GM12864 (cell line): ENCODE measurements around the gene OSBPL5.

Experiments
- DNase-seq: peaks from one replicate; pipeline ENCODE4 v3.0.0-alpha.2; 2011; ENCODE audit warnings: low read depth
- H3K4me3 ChIP-seq: 2 replicates; pipeline ENCODE4 v1.5.1; 2011; ENCODE audit warnings: mild to moderate bottlenecking, low read depth, low read length, control low read depth
- TF ChIP-seq, protein P1 (sequence below): IDR thresholded peaks from 2 replicates; pipeline ENCODE4 v1.5.1; 2011; ENCODE audit warnings: low read depth, mild to moderate bottlenecking, moderate library complexity, low read length, control low read depth, inconsistent platforms; ENCODE audit errors: missing control alignments

OSBPL5 gene

GRCh38 chr11:3165916-3166267 is 782 bp upstream of the OSBPL5 start:
- DNase-seq = no peak
- no peak overlapping the region for H3K4me3 ChIP-seq
- TF ChIP-seq, protein P1, sequence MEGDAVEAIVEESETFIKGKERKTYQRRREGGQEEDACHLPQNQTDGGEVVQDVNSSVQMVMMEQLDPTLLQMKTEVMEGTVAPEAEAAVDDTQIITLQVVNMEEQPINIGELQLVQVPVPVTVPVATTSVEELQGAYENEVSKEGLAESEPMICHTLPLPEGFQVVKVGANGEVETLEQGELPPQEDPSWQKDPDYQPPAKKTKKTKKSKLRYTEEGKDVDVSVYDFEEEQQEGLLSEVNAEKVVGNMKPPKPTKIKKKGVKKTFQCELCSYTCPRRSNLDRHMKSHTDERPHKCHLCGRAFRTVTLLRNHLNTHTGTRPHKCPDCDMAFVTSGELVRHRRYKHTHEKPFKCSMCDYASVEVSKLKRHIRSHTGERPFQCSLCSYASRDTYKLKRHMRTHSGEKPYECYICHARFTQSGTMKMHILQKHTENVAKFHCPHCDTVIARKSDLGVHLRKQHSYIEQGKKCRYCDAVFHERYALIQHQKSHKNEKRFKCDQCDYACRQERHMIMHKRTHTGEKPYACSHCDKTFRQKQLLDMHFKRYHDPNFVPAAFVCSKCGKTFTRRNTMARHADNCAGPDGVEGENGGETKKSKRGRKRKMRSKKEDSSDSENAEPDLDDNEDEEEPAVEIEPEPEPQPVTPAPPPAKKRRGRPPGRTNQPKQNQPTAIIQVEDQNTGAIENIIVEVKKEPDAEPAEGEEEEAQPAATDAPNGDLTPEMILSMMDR = no peak

DNA sequence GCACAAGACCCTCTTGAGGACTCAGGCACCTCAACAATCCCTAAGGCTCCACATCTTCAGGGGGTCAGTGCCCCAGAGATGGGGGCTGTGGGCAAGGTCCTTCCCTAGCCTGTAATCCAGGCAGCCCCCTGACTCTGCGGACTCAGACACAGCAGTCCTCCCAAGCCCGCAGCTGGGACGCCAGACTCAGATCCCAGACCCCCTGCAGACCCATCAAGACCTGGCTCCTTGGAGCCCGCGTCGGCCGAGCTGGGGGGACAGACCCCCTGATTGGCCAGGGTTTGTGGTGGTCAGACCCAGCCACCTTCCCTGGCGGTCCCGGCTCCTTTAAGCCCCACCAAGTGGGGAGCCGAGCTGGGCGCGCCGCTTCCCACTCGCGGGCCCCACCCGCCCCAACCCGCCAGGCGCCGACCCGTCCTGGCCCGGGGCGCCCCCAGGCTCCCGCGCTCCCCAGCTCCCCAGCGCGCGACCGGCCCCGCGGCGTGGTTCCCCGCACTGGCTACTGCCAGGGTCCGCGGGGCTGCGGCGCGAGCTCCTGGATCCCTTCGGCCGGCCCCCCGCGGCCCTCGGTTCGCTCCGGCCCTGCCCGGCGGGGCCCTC is 458 bp downstream of the OSBPL5 start:
- no peak overlapping the region for H3K4me3 ChIP-seq
- no peak for DNase-seq
- TF ChIP-seq, protein P1 = no peak

DNA sequence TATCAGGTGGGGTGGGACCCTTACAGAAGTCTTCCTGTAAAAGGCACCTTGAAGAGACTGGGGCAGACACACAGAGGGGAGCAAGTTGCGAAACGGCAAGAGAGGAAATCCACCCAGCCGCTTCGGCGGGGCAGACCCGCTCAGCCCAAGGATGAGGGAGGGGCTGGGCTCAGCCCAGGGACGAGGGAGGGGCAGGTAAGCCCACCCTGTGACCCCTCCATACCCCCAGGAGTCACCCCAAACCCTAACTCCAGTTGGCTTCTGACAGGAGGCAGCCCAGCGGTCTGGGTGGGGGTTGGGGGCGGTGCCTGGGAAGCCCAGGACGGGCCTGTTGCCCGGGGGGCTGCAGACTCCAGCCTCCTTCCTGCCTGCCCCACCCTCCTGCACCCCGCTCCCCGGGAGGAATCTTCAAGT is 965 bp downstream of the OSBPL5 start:
- H3K4me3 ChIP-seq = no peak overlapping the region
- no peak for DNase-seq
- TF ChIP-seq, protein P1 = no peak

DNA sequence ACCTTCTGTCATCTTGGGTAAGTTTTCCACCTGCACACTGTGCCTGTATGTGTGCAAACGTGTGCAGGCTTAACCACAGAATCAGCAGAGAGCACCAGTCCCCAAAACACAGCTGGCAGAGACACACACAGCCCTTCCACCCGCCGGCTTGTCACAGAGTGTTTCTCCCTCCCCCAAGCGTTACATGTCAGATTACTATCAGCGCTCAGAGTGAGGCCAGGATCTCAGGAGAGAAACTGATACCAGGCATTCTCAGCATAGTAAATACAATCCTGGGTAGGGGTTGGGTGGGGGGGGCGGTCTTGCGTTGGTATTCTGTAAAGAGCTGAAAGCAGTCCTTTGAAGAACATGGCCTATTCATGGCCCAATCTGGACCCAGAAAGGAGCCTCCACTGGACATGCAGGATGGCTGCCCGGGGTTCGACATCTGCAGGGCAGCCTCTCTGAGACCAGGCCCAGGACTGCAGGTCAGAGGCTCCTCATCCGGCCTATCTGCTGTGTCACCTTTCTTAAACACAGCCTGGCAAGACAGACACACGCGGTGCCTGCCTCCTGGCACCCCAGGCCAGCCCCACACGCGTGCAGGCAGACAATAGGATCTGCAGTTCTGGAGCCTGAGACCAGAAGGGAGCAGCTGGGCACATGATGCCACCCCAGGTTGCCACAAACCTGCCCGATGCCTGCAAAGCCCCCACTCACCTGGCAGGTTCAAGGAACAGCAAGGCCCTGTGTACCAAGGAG is 1.7 kb downstream of the OSBPL5 start:
- DNase-seq = no peak
- TF ChIP-seq, protein P1 = no peak
- no peak overlapping the region for H3K4me3 ChIP-seq

- TF ChIP-seq, protein P1 = no peak
- no peak overlapping the region for H3K4me3 ChIP-seq
These were observed 2.5 kb downstream of the OSBPL5 start for GRCh38 chr11:3162410-3163240.

DNA sequence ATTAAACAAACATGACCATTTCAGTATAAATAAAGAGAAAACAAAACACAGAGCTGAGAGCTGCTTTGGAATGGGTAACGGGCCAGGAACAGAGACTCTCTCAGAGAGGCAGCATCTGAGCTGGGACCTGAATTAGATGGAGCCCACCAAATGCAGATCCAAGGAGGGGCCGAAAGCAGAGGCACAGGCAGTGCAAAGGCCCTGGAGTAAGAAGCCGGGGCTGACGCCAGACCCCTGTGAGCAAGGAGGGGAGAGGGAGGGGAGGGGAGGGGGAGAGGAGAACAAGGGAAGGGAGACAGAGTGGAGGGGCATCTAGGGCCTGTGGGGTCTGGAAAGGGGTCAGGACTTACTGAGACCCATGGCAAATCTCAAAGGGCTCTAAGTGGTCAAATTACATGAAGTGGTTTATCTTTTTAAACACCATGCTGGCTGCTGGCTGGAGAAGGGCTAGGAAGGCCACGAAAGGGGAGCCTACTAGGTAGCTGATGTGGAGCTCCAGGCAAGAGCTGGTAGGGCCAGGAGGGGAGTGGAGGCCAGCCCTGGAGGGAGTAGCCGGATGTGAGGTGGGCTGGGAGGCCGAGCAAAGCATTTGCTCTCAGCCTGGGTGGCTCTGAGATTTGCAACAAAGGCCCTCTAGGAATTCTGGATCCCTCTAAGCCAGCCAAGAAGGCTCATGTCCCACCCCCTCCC is 3.2 kb downstream of the OSBPL5 start:
- no peak overlapping the region for H3K4me3 ChIP-seq
- TF ChIP-seq, protein P1 = no peak
- no peak for DNase-seq

More at GRCh38 chr11:3162410-3163240, 2.5 kb downstream of the OSBPL5 start:
- no peak for DNase-seq
